Measurements from ENCODE around the gene PP2D1. TPM values are rescaled to one million over a fixed set of nuclear protein-coding genes. Genes with fewer than 3 reads are reported as not detected.
"Not testable (repeated sequence)": the region's sequence is repeated elsewhere in the genome, so short reads cannot be mapped to it uniquely, and the experiment has no call there.

Gene PP2D1
- not detected for total RNA-seq
- long read RNA-seq: 0 reads

- intact Hi-C loops (cut with DNase I): no loop called here
- no peak for DNase-seq (ENCODE audit: missing footprints)
- ATAC-seq: no peak
Measured at GRCh38 chr3:20012164-20012563, at the start of gene PP2D1. Gene PP2D1, minus strand, starts transcription at chr3:20012264. Its CDS starts 192 bp downstream, at chr3:20012072.

- DNase-seq (ENCODE audit: missing footprints): no peak
- ATAC-seq: peak; percentile 55
- intact Hi-C loops (cut with DNase I): no loop called here
Measured at GRCh38 chr3:20060974-20061685, 49.1 kb upstream of the PP2D1 start.

GRCh38 chr3:20059929-20060328 lies 47.9 kb upstream of the PP2D1 start:
- ATAC-seq: no peak
- DNase-seq (ENCODE audit: missing footprints): no peak
- intact Hi-C loops (cut with DNase I): no loop called here

GRCh38 chr3:20057612-20058180 lies 45.6 kb upstream of the PP2D1 start:
- intact Hi-C loops (cut with DNase I): no loop called here
- ATAC-seq: peak; percentile 15
- DNase-seq (ENCODE audit: missing footprints): no peak

- ATAC-seq: peak; percentile 49
- no peak for DNase-seq (ENCODE audit: missing footprints)
- intact Hi-C loops (cut with DNase I): no loop called here
Measured at GRCh38 chr3:20056725-20057611, 44.9 kb upstream of the PP2D1 start.

GRCh38 chr3:20055842-20056241 lies 43.8 kb upstream of the PP2D1 start:
- ATAC-seq: no peak
- DNase-seq (ENCODE audit: missing footprints): no peak
- intact Hi-C loops (cut with DNase I): no loop called here

- intact Hi-C loops (cut with DNase I): no loop called here
- no peak for ATAC-seq
- no peak for DNase-seq (ENCODE audit: missing footprints)
Measured at GRCh38 chr3:20055020-20055775, 43.1 kb upstream of the PP2D1 start.

GRCh38 chr3:20054549-20054987 lies 42.5 kb upstream of the PP2D1 start:
- intact Hi-C loops (cut with DNase I): loop anchor here (1.0 kb wide), 1 partner anchor 27 kb away; no protein-coding TSS in a partner anchor
- peak; percentile 77 for ATAC-seq
- DNase-seq (ENCODE audit: missing footprints): no peak

- no peak for ATAC-seq
- no peak for DNase-seq (ENCODE audit: missing footprints)
- intact Hi-C loops (cut with DNase I): no loop called here
Measured at GRCh38 chr3:20052851-20053250, 40.8 kb upstream of the PP2D1 start.

GRCh38 chr3:20051123-20051806 lies 39.2 kb upstream of the PP2D1 start:
- intact Hi-C loops (cut with DNase I): no loop called here
- no peak for ATAC-seq
- no peak for DNase-seq (ENCODE audit: missing footprints)

- intact Hi-C loops (cut with DNase I): no loop called here
- no peak for ATAC-seq
Measured at GRCh38 chr3:20047976-20048883, 36.2 kb upstream of the PP2D1 start.

GRCh38 chr3:20047341-20047779 lies 35.3 kb upstream of the PP2D1 start:
- no peak for ATAC-seq
- intact Hi-C loops (cut with DNase I): no loop called here
- DNase-seq (ENCODE audit: missing footprints): no peak

More at GRCh38 chr3:20047976-20048883, 36.2 kb upstream of the PP2D1 start:
- no peak for DNase-seq (ENCODE audit: missing footprints)

- no peak for ATAC-seq
- DNase-seq (ENCODE audit: missing footprints): no peak
- intact Hi-C loops (cut with DNase I): no loop called here
Measured at GRCh38 chr3:20046556-20046955, 34.5 kb upstream of the PP2D1 start.

GRCh38 chr3:20045141-20045540 lies 33.1 kb upstream of the PP2D1 start:
- intact Hi-C loops (cut with DNase I); DNase-seq (ENCODE audit: missing footprints); ATAC-seq: not testable (repeated sequence)

- no peak for ATAC-seq
- no peak for DNase-seq (ENCODE audit: missing footprints)
- intact Hi-C loops (cut with DNase I): loop anchor here (5.0 kb wide), 2 partner anchors 143 to 157 kb away; partner anchors contain the start of gene SGO1
Measured at GRCh38 chr3:20043825-20044224, 31.8 kb upstream of the PP2D1 start.

- intact Hi-C loops (cut with DNase I): loop anchor here (5.0 kb wide), 2 partner anchors 144 to 156 kb away; partner anchors contain the start of gene SGO1
- ATAC-seq: peak; percentile 23
- peak; percentile 91 for DNase-seq (ENCODE audit: missing footprints)
Measured at GRCh38 chr3:20043396-20043795, 31.3 kb upstream of the PP2D1 start.

- ATAC-seq (no peak), DNase-seq (ENCODE audit: missing footprints) (no peak)
- intact Hi-C loops (cut with DNase I): loop anchor here (5.0 kb wide), 2 partner anchors 145 to 155 kb away; partner anchors contain the start of gene SGO1
Measured at GRCh38 chr3:20042331-20042730, 30.3 kb upstream of the PP2D1 start.
